Measurements from ENCODE around the gene RAB44. TPM values are rescaled to one million over a fixed set of nuclear protein-coding genes. Genes with fewer than 3 reads are reported as not detected.
A peak's percentile ranks its signal among the peaks of the same experiment; 100 is the strongest.

The RAB44 gene
- total RNA-seq, 2 experiments from 2014 or later: 0.07 TPM; not detected in 1

DNA sequence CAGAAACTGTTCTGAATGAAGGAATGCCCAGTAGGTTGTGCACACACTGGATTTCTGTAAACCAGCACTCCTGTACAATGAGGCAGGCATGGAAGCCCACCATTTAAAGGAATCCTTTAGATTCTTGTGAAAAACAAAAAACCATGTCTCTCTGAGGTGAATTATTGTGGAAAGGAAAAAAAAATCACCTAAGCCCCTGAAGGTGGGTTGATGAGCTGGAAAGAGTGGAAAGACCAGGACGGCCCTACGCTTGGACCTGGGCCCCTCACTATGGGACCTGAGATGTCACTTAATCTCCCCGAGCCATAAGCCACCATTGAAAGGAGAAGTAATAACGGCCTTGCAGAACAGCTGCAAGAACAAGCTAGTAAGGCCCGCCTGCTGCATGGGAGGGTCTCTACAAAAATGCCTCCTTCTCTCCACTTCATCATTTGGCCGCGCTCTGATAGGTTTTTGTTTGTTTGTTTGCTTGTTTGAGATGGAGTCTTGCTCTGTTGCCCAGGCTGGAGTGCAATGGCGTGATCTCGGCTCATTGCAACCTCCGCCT is 68.8 kb downstream of the RAB44 start:
- H3K4me3 Mint-ChIP-seq: no peak overlapping the region
- no peaks in the 10 kb centered on the region for H3K36me3 Mint-ChIP-seq (ENCODE audit: low read depth)
- no peak for TF ChIP-seq CTCF (IDR thresholded peaks at IDR 0.05)
- ChIA-PET CTCF (interaction anchor here (0.8 to 18.9 kb wide), 38 partner anchors 9 to 547 kb away, joined by 3 to 477 read pairs (median 5); partner anchors contain the start of genes C6orf89, MTCH1 and PPIL1), POLR2A (interaction anchor here (0.6 to 1.7 kb wide), 6 partner anchors 13 to 252 kb away, joined by 3 to 5 read pairs (median 3); no protein-coding TSS in a partner anchor)
- no peak for DNase-seq
- intact Hi-C loops (cut with micrococcal nuclease): loop anchor here (2.0 to 10.0 kb wide), 3 partner anchors 86 to 448 kb away; no protein-coding TSS in a partner anchor
- ATAC-seq: no peak
- H3K9me3 Mint-ChIP-seq: no peaks in the 10 kb centered on the region
- H3K27me3 Mint-ChIP-seq: no peaks in the 10 kb centered on the region
- peaks cover 35% of the 10 kb centered on the region for H3K4me1 Mint-ChIP-seq (ENCODE audit: low read depth)
- no peak overlapping the region for H3K27ac Mint-ChIP-seq

DNA sequence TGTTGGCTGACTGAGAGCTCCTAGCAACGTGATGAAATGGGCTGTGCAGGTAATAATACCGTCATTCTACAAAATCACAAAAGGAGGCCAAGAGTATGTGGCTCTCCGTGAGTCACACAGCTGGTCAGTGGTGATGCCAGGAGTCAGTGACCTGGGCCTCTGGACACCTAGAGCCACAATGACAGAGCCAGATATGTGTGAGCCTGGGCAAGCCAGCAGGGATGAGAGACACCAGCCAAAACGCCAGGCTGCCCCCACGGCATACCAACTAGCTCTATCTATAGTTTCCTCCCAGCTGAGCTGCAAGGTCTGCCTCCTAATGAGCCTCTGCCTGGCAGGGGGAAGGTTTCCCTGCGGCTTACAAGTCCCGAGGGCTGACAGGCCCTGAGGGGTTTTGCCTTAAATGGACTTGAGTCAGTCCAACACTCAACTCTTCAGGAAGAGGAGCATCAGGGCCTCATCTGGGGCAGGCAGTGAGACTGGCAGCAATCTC is 71.6 kb downstream of the RAB44 start:
- DNase-seq: peak; percentile 15
- TF ChIP-seq CTCF (IDR thresholded peaks at IDR 0.05): no peak
- peak; percentile 6 for ATAC-seq

DNA sequence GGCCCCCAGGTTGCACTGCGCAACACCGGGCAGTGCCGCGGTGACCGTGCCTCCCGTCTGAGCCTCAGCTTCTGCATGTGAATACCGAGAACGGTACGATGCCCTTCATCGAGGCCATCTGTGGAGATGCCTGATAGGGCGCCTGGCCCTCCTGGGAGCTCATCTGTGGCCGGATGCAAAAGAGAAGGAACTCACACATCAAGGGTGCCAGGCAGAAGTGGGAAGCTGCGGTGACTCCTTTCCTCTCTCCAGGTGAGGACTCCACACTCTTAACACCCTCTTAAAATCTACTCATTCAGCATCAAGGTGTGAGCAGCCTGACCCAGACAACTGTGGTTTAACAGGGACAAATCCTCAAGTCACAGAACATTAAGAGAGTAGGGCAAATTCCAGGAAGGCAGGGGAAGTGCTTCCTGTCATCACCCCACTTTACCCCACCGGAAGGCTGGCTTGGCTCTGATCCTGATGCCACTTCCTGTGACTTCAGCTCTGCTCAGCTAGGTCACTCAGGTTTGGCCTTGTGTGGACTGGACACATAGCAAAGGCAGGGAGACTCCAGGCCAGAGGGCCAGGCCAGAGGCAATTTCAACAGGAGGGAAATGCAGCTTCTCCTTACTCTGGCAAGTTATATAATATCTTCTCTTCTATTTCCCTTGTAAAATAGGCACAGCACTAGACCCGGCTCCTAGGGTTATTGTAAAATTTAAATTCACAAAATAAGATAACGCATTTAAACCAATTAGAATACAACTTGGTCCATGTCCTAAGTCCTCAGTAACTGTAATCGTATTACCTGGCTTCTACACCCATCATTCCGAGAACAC is 72.3 kb downstream of the RAB44 start:
- peak overlapping the region; percentile 39 for H3K4me3 Mint-ChIP-seq
- TF ChIP-seq CTCF (IDR thresholded peaks at IDR 0.05): no peak
- peak overlapping the region; percentile 79 for H3K27ac Mint-ChIP-seq
- no peaks in the 10 kb centered on the region for H3K9me3 Mint-ChIP-seq
- POLR2A ChIA-PET: interaction anchor here (1.0 to 1.8 kb wide), 5 partner anchors 9 to 216 kb away, joined by 3 to 6 read pairs (median 4); partner anchors contain the start of gene MTCH1
- peak; percentile 66 for DNase-seq
- H3K36me3 Mint-ChIP-seq (ENCODE audit: low read depth): no peaks in the 10 kb centered on the region
- H3K4me1 Mint-ChIP-seq (ENCODE audit: low read depth): peaks cover 35% of the 10 kb centered on the region
- intact Hi-C loops (cut with micrococcal nuclease): loop anchor here (5.0 to 10.0 kb wide), 2 partner anchors 82 to 445 kb away; no protein-coding TSS in a partner anchor
- peak; percentile 60 for ATAC-seq
- CTCF ChIA-PET: interaction anchor here (0.6 to 18.9 kb wide), 12 partner anchors 13 to 440 kb away, joined by 3 to 477 read pairs (median 16); partner anchors contain the start of genes C6orf89 and PPIL1
- no peaks in the 10 kb centered on the region for H3K27me3 Mint-ChIP-seq

More for the DNA sequence above, 71.6 kb downstream of the RAB44 start:
- intact Hi-C loops (cut with micrococcal nuclease): loop anchor here (5.0 to 10.0 kb wide), 2 partner anchors 83 to 446 kb away; no protein-coding TSS in a partner anchor
- CTCF ChIA-PET: interaction anchor here (0.7 to 18.9 kb wide), 10 partner anchors 12 to 441 kb away, joined by 3 to 477 read pairs (median 38); partner anchors contain the start of genes C6orf89 and PPIL1
- Mint-ChIP-seq H3K27me3 (no peaks in the 10 kb centered on the region), H3K9me3 (no peaks in the 10 kb centered on the region), H3K4me1 (ENCODE audit: low read depth) (peaks cover 35% of the 10 kb centered on the region), H3K4me3 (peak overlapping the region; percentile 39), H3K36me3 (ENCODE audit: low read depth) (no peaks in the 10 kb centered on the region), H3K27ac (peak overlapping the region; percentile 79)
- POLR2A ChIA-PET: interaction anchor here (0.9 to 1.8 kb wide), 4 partner anchors 10 to 217 kb away, joined by 3 to 6 read pairs (median 4); partner anchors contain the start of gene MTCH1

GRCh38 chr6:36771145-36771544 is 73.5 kb downstream of the RAB44 start:
- Mint-ChIP-seq H3K4me1 (ENCODE audit: low read depth) (peaks cover 33% of the 10 kb centered on the region), H3K27me3 (no peaks in the 10 kb centered on the region), H3K9me3 (no peaks in the 10 kb centered on the region), H3K4me3 (no peak overlapping the region), H3K27ac (peak overlapping the region; percentile 79), H3K36me3 (ENCODE audit: low read depth) (no peaks in the 10 kb centered on the region)
- DNase-seq: no peak
- intact Hi-C loops (cut with micrococcal nuclease): no loop called here
- TF ChIP-seq CTCF (IDR thresholded peaks at IDR 0.05): no peak
- ChIA-PET CTCF (interaction anchor here (1.7 to 18.9 kb wide), 4 partner anchors 14 to 247 kb away, joined by 5 to 477 read pairs (median 146); no protein-coding TSS in a partner anchor), POLR2A (interaction anchor here (1.3 kb wide), 1 partner anchor 21 kb away, joined by 4 read pairs; no protein-coding TSS in a partner anchor)
- no peak for ATAC-seq

Measured in activated CD8-positive, alpha-beta T cell treated with anti-CD3 and anti-CD28 coated beads for 36 hours (primary cell).